Glutamatergic neuron (in vitro differentiated cells): Measurements from ENCODE around the gene TMBIM4. TPM values are rescaled to one million over a fixed set of nuclear protein-coding genes. Genes with fewer than 3 reads are reported as not detected.
"Not testable (repeated sequence)": the region's sequence is repeated elsewhere in the genome, so short reads cannot be mapped to it uniquely, and the experiment has no call there.

ENCODE experiments used
- DNase-seq: peaks from one replicate; pipeline ENCODE4 v3.0.0; 2022
- H3K27ac Mint-ChIP-seq: one replicate; pipeline ENCODE4 v1.8.0; 2020; ENCODE audit warnings: mild to moderate bottlenecking, mixed read lengths, inconsistent platforms; ENCODE audit not compliant: unreplicated experiment
- H3K27me3 Mint-ChIP-seq: one replicate; pipeline ENCODE4 v1.8.0; 2020; ENCODE audit warnings: mild to moderate bottlenecking, moderate library complexity, mixed read lengths, inconsistent platforms; ENCODE audit not compliant: unreplicated experiment
- H3K36me3 Mint-ChIP-seq: one replicate; pipeline ENCODE4 v1.8.0; 2020; ENCODE audit warnings: mild to moderate bottlenecking, mixed read lengths, inconsistent platforms; ENCODE audit not compliant: unreplicated experiment
- H3K4me1 Mint-ChIP-seq: one replicate; pipeline ENCODE4 v1.8.0; 2020; ENCODE audit warnings: mild to moderate bottlenecking, low read depth, mixed read lengths, inconsistent platforms; ENCODE audit not compliant: unreplicated experiment
- H3K4me3 Mint-ChIP-seq: one replicate; pipeline ENCODE4 v1.8.0; 2020; ENCODE audit warnings: mild to moderate bottlenecking, mixed read lengths, inconsistent platforms; ENCODE audit not compliant: unreplicated experiment
- H3K9me3 Mint-ChIP-seq: one replicate; pipeline ENCODE4 v1.8.0; 2020; ENCODE audit warnings: mild to moderate bottlenecking, moderate library complexity, mixed read lengths, inconsistent platforms; ENCODE audit not compliant: unreplicated experiment
- long read RNA-seq: library from polyadenylated mRNA; unstranded; transcript quantifications from one replicate; pipeline ENCODE4 v2.0.0, GENCODE V29; 2020; ENCODE audit not compliant: unreplicated experiment
- total RNA-seq: library from RNA; stranded (reverse); fragmentation: NEBNext Ultra II Directional; extraction: Animal tissue kit (Norgen Biotek cat#: 25700); gene quantifications from one replicate; pipeline ENCODE4 v1.2.1, GENCODE V29; 2021; ENCODE audit not compliant: unreplicated experiment
- TF ChIP-seq, protein P1 (sequence below): fragments of 200-600 bp; sonication (generic); IDR thresholded peaks from one replicate; pipeline ENCODE4 v1.5.0; 2021; ENCODE audit not compliant: partially characterized antibody, unreplicated experiment

Gene TMBIM4, protein sequence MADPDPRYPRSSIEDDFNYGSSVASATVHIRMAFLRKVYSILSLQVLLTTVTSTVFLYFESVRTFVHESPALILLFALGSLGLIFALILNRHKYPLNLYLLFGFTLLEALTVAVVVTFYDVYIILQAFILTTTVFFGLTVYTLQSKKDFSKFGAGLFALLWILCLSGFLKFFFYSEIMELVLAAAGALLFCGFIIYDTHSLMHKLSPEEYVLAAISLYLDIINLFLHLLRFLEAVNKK
- total RNA-seq: 26.6 TPM
- long read RNA-seq, transcript TMBIM4-202 (7 exons, 2,952 nt): major isoform, 20 of 22 reads
- long read RNA-seq, partial matches to known transcripts: 0 of 22 reads
- long read RNA-seq, other reads (novel, unspliced or antisense): 1 of 22 reads

DNA sequence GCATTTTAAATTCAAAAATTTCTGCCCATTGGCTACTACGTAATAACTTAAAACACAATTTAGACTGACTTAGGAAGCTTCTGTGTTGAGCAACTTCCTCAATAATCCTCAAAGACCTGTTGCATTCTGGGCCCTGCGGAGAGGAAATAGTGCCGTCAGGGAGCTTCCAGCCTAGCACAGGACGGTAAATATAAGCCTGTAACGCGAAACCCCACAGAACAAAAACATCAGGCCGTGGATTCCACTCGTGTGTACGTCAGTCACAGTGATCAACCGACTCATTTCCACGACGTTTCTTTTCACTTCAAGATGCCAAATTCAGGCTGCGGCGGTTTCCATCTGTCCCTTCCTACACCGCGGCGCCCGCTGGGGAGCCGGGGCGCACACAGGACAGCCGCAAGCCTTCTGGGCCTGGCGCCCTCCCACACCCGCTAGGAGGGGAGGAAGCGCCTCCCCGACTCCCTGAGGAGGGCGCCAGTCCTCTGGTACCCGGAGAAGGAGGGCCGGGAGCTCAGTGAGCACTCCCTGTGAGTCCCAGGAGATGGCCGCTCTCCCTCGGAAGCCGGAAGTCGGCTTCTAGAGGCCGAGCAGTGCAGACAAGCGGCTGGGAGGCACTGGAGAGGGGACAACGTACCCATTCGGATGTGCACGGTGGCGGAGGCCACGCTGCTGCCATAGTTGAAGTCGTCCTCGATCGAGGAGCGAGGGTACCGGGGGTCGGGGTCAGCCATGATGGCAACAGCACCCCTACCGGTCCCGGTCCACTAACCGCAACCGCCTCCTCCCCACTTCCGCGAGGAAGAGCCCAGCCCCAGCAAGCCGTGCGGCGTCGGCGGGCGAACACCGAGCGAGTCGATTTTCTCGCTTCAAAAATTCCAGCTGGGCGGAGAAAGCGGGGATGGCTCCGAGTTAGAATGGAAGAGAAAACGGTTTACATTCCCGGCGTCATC is at the start of gene TMBIM4:
TMBIM4 (minus strand) TSS at position 776 of the 950 bp plus-strand sequence; CDS start at position 731, 45 bp downstream.
- H3K4me3 Mint-ChIP-seq: peak within 1 kb of the TSS; percentile 96
- peaks cover 1% of the 10 kb centered on the region for H3K9me3 Mint-ChIP-seq
- TF ChIP-seq, protein P1, sequence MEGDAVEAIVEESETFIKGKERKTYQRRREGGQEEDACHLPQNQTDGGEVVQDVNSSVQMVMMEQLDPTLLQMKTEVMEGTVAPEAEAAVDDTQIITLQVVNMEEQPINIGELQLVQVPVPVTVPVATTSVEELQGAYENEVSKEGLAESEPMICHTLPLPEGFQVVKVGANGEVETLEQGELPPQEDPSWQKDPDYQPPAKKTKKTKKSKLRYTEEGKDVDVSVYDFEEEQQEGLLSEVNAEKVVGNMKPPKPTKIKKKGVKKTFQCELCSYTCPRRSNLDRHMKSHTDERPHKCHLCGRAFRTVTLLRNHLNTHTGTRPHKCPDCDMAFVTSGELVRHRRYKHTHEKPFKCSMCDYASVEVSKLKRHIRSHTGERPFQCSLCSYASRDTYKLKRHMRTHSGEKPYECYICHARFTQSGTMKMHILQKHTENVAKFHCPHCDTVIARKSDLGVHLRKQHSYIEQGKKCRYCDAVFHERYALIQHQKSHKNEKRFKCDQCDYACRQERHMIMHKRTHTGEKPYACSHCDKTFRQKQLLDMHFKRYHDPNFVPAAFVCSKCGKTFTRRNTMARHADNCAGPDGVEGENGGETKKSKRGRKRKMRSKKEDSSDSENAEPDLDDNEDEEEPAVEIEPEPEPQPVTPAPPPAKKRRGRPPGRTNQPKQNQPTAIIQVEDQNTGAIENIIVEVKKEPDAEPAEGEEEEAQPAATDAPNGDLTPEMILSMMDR: peak; percentile 55
- peaks cover 5% of the 10 kb centered on the region for H3K4me1 Mint-ChIP-seq
- H3K36me3 Mint-ChIP-seq: peaks cover 16% of the 10 kb centered on the region
- H3K27ac Mint-ChIP-seq: peak within 1 kb of the TSS; percentile 96
- DNase-seq: peak; percentile 85
- peaks cover 2% of the 10 kb centered on the region for H3K27me3 Mint-ChIP-seq

DNA sequence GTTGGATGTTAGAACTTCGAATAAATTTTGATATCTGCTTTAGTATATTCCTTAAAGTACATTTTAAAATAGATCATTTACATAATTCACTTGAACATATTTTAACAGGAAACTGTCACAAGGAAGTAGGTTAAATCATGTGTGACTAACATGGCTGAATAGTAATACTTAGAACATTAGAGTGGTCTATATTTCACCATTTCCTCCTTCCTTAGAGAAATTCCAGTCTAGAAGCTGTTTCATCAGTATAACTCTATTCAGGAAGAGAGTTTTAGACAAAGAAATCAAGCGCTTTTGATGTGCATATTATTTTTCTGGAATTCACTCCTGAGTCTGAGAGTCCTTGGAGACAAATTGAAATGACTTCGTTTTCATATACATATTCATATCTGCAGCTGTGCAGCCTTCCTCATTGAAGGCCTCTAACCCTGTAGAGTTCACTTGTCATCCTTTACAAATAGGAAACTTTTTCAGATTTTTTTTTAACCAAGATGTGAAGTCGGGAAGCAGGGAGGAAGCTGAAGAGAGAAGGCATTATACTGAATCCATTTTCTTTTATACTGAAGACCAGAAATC is 47.6 kb upstream of the TMBIM4 start:
- H3K27me3 Mint-ChIP-seq: no peaks in the 10 kb centered on the region
- peaks cover 3% of the 10 kb centered on the region for H3K9me3 Mint-ChIP-seq
- peaks cover 6% of the 10 kb centered on the region for H3K36me3 Mint-ChIP-seq
- no peak overlapping the region for H3K4me3 Mint-ChIP-seq
- DNase-seq: no peak
- TF ChIP-seq, protein P1: no peak
- no peaks in the 10 kb centered on the region for H3K4me1 Mint-ChIP-seq
- no peak overlapping the region for H3K27ac Mint-ChIP-seq

DNA sequence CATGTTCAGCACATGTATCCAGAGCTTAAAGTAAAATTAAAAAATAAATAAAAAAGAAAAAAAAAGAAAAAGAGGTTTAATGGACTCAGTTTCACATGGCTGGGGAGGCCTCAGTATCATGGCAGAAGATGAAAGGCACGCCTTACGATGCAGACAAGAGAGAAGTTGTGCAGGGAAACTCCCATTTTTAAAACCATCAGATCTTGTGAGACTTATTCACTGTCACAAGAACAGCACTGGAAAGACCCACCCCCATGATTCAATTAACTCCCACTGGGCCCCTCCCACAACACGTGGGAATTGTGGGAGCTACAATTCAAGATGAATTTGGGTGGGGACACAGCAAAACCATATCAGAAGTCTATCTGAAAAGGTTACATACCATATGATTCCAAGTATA is 43.2 kb upstream of the TMBIM4 start:
- not testable (repeated sequence) for H3K9me3 Mint-ChIP-seq, H3K4me3 Mint-ChIP-seq, H3K4me1 Mint-ChIP-seq, H3K27me3 Mint-ChIP-seq, H3K27ac Mint-ChIP-seq, DNase-seq
- H3K36me3 Mint-ChIP-seq: peaks cover 13% of the 10 kb centered on the region

DNA sequence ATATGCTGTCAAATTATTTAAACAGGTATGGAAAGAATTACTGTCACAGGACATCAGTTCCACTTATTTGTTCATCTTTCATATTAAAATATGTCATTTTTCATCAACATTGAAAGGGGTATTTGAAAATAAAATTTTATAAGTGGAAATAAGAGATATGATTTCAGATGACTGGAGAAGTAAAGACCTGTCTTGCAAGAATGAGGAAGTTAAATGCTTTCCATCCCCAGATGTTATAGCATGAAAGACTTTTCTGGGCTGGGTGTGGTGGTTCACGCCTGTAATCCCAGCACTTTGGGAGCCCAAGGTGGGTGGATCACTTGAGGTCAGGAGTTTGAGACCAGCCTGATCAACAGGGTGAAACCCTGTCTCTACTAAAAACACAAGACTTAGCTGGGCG is 41.8 kb upstream of the TMBIM4 start:
- H3K27ac Mint-ChIP-seq, H3K4me1 Mint-ChIP-seq, DNase-seq, H3K9me3 Mint-ChIP-seq, H3K4me3 Mint-ChIP-seq, H3K27me3 Mint-ChIP-seq: not testable (repeated sequence)
- peaks cover 17% of the 10 kb centered on the region for H3K36me3 Mint-ChIP-seq

DNA sequence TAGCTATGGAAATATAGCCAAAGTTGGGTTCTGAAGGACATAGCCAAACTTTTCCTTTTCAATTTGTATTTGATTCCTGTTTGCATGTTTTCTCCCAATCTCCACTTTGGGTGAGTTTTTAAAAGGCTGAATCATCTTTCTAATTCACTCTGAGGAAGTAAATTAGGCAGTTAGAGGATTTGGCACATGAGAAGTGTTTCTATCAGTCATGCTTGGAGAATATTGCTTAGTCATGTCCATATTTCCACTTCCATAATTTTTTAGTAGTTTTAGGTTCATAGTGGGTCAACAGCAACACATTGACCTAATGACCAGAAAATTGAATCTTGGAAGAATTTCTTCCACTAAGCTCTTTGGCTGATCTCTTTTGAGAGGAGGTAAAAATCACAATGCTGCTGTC is 41.0 kb upstream of the TMBIM4 start:
- TF ChIP-seq, protein P1: no peak
- Mint-ChIP-seq H3K9me3 (peaks cover 2% of the 10 kb centered on the region), H3K27me3 (no peaks in the 10 kb centered on the region), H3K27ac (no peak overlapping the region), H3K4me3 (no peak overlapping the region), H3K4me1 (no peaks in the 10 kb centered on the region), H3K36me3 (peaks cover 17% of the 10 kb centered on the region)
- no peak for DNase-seq
